ENCODE results near the gene PVALEF.

Gene PVALEF

DNA sequence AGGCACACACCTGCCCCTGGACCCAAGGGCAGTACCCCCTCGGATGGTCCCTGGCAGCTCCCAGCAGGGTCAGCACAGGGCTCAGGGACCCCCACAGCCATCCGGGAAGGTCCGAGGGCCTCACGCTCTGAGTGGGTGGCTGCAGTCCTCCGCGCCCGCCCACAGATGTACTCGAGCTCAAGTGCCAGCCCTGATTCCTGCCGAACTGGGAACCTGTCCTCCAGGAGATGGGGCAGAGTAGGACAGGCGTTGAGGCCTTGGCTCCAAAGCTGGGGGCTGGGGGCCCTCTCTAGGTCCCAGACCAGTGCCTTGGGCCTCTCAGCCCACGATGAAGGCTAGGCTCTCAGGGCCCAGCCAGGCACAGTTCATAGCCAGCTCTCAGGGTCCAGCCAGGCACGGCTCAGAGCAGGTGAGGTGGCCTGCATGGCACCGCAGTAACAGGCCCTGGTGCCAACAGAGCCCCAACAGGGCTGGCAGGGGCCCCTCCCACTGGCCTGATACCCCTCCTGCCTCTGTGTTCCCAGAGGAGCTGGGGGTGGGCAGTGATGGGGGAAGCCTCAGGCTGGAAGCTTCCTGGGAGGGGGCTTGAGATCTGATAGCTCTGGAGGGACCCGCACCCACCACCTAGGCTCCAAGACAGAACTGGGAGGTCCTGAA lies 35.5 kb upstream of the PVALEF start:
- no peak overlapping the region for H3K4me3 ChIP-seq
- no peak for DNase-seq (ENCODE audit: low spot score)
- peak overlapping the region in 1 of 2 donors; percentile 11 for H3K27ac ChIP-seq
- TF ChIP-seq, protein P1, sequence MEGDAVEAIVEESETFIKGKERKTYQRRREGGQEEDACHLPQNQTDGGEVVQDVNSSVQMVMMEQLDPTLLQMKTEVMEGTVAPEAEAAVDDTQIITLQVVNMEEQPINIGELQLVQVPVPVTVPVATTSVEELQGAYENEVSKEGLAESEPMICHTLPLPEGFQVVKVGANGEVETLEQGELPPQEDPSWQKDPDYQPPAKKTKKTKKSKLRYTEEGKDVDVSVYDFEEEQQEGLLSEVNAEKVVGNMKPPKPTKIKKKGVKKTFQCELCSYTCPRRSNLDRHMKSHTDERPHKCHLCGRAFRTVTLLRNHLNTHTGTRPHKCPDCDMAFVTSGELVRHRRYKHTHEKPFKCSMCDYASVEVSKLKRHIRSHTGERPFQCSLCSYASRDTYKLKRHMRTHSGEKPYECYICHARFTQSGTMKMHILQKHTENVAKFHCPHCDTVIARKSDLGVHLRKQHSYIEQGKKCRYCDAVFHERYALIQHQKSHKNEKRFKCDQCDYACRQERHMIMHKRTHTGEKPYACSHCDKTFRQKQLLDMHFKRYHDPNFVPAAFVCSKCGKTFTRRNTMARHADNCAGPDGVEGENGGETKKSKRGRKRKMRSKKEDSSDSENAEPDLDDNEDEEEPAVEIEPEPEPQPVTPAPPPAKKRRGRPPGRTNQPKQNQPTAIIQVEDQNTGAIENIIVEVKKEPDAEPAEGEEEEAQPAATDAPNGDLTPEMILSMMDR (IDR thresholded peaks at IDR 0.05) = no peak

DNA sequence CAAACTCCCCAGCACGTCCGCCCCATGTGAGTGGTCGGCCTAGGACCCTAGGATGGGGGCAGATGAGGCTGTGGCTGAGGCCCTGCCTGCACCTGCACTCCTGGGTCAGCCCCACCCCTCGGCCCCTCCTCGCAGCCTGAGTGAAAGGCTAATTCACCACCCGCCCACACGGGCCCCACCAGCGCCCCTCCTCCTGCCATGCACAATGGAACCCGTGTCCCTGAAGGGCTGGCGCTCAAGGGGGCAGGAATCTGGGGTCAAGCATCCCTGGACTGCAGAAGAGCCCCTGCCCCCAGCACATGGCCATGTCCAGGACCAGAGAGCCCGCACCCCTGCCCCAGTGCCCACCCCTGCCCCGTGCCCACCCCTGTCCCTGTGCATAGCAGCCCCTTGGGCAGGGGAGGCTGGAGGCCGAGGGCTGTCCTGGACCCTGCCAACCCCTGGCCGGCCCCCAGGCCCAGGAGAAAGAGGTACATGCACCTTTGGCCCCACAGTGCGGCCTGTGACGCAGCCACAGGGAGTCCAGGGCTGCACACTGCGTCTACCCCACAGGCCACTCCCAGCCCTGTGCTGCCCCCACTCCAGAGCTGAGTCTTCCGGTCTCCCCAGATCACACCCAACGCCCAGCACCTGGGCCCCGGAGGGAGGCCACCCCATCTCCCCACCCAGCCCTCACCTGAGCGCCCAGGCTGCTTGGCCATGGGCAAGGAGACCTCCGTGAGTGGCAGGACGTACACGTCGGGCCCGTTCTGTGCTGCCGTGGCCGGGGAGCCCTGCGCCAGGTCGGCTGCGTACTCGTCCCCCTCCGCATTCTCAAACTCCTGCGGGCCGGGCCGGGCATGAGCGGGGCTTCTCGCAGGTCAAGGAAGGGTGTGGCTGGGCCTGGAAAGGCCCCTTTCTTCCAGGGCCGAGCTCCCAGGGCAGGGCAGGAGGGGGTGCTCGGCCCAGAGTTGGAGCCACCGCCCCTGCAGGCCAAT lies 34.6 kb upstream of the PVALEF start:
- TF ChIP-seq, protein P1 (IDR thresholded peaks at IDR 0.05) = no peak
- DNase-seq (ENCODE audit: low spot score) = no peak
- Histone ChIP-seq H3K4me3 (no peak overlapping the region), H3K27ac (peak overlapping the region in 1 of 2 donors; percentile 11)

DNA sequence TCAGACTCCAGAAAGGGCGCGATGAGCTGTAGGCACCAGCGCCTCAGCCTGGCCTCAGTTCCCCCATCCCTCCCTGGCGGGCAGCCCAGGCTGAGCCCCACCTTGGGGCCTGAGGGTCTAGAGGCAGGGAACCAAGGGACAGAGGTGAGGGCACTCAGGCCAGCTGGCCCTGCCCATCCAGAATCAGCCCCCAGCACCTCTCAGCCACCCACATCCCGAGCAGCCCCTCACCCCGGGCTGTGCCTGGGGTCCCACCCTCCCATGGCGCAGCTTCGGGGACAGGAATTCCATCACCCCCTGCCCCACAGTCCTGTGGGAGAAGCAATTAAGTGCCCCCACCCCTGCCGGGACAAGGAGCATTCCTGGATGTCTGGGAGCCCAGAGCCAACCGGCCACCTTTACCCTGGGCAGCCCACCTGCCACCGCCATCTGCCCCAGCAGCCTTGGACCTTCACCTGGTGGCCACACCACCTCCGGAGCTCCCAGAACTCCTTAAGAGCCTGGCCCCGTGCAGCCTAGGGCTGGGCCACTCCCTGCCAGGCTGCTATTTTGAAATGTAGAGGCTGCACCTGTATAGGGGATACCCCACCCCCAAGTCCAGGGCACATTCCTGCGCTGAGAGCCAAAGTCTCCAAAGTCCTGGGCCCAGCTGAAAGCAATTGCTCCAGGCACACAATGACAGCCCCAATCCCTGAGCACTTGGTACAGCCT lies 33.7 kb upstream of the PVALEF start:
- TF ChIP-seq, protein P1 (IDR thresholded peaks at IDR 0.05) = no peak
- peak overlapping the region in 1 of 2 donors; percentile 16 for H3K27ac ChIP-seq
- DNase-seq (ENCODE audit: low spot score) = no peak
- no peak overlapping the region for H3K4me3 ChIP-seq

DNA sequence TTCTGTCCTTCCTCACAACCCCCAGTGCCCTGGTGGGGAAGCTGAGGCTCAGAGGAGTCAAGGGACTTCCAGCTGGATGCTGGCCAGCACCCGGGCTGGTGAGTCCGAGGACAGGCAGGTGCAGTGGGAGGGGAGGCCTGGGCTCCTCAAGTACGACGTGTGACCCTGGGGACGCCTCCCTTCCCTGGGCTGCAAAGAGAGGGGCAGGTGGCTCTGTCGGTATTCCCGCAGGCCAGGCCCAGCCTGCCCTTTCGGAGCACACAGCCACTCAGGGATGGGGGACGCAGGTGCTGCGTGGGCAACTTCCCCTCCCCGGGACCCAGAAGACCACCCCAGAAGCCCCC lies 33.1 kb upstream of the PVALEF start:
- H3K27ac ChIP-seq = no peak overlapping the region
- H3K4me3 ChIP-seq = no peak overlapping the region
- TF ChIP-seq, protein P1 (IDR thresholded peaks at IDR 0.05) = no peak
- DNase-seq (ENCODE audit: low spot score) = no peak

DNA sequence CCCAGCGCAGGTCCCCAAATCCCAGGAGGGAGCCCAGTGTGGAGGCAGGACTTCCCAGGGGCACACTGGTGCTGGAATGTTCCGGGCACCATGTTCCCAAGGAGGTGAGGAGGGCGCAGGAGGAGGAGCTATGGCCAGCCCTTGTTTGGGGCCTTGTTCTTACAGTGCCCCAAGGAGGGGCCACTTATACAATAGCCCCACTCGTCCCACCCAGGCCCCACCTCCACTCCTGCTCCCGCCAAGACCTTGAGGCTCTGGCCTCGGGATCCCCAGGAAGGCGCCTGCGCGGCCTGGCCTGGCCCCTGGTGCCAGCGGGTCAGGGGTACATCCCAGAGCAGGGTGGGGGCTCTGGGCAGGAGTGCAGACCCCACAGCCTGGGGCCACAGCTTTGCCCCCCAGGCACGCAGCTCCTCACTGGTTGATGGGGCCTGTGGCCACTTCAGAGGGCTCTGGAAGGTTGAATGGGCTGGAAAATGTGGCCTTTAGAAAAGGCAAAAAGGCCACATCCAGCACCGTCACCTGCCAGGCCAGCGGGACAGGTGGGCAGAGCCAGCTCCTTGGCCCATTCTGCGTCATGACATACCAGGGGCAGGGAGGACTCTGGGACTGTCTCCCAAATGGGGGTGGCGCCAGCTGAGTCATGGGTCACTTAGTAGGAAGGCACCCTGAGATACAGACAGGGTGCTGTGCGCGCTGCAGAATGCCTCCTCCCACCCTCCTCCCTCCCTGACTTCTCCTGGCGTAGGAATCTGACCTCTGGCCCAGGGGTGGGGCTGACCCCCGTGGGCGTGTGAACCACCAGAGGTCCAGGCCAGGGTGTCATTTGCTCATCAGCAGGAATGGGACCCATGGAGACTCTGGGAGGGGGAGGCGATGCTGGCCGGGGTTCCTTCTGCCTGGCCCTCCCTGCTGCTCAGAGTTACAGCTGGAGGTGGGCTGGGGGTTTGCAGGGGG lies 32.3 kb upstream of the PVALEF start:
- TF ChIP-seq, protein P1 (IDR thresholded peaks at IDR 0.05) = no peak
- H3K27ac ChIP-seq = peak overlapping the region in 1 of 2 donors; percentile 17
- DNase-seq (ENCODE audit: low spot score) = no peak
- no peak overlapping the region for H3K4me3 ChIP-seq
